ENCODE results near the gene UNC5C. TPM values are rescaled to one million over a fixed set of nuclear protein-coding genes. Genes with fewer than 3 reads are reported as not detected.

UNC5C gene
- total RNA-seq, 4 donors from 2014 or later: 4.6 to 8.1 (median 6.0) TPM

GRCh38 chr4:95511477-95511876 lies 37.3 kb downstream of the UNC5C start:
- no peak for TF ChIP-seq CTCF (IDR thresholded peaks at IDR 0.05)
- ATAC-seq (ENCODE audit: low FRiP score): no peak
- no peak for DNase-seq (ENCODE audit: low spot score)

- no peak for TF ChIP-seq CTCF (IDR thresholded peaks at IDR 0.05)
- DNase-seq (ENCODE audit: low spot score) (no peak), ATAC-seq (ENCODE audit: low FRiP score) (no peak)
These were observed 37.9 kb downstream of the UNC5C start for GRCh38 chr4:95510877-95511276.

- TF ChIP-seq CTCF (IDR thresholded peaks at IDR 0.05): no peak
- DNase-seq (ENCODE audit: low spot score) (no peak), ATAC-seq (ENCODE audit: low FRiP score) (no peak)
These were observed 38.6 kb downstream of the UNC5C start for GRCh38 chr4:95510145-95510544.

- TF ChIP-seq CTCF (IDR thresholded peaks at IDR 0.05): no peak
- ATAC-seq (ENCODE audit: low FRiP score) (no peak), DNase-seq (ENCODE audit: low spot score) (no peak)
These were observed 40.4 kb downstream of the UNC5C start for GRCh38 chr4:95508421-95508820.

- ATAC-seq (ENCODE audit: low FRiP score) (no peak), DNase-seq (ENCODE audit: low spot score) (no peak)
- no peak for TF ChIP-seq CTCF (IDR thresholded peaks at IDR 0.05)
These were observed 41.2 kb downstream of the UNC5C start for GRCh38 chr4:95507561-95507960.

- ATAC-seq (ENCODE audit: low FRiP score): no peak
- no peak for TF ChIP-seq CTCF (IDR thresholded peaks at IDR 0.05)
- DNase-seq (ENCODE audit: low spot score): no peak
These were observed 41.6 kb downstream of the UNC5C start for GRCh38 chr4:95507147-95507546.

GRCh38 chr4:95506264-95506663 lies 42.5 kb downstream of the UNC5C start:
- ATAC-seq (ENCODE audit: low FRiP score) (no peak), DNase-seq (ENCODE audit: low spot score) (no peak)
- TF ChIP-seq CTCF (IDR thresholded peaks at IDR 0.05): no peak

All from omental fat pad (tissue), 4 donors.